SK-N-MC (cell line): ENCODE measurements around the gene APRT.

Experiments used
- EZH2 ChIP-seq: fragments of 200-600 bp; sonication (generic); IDR thresholded peaks from one replicate; pipeline ENCODE4 v1.6.1; 2017; ENCODE audit warnings: antibody characterized with exemption
- FOXP2 ChIP-seq: optimal IDR thresholded peaks from 2 replicates; pipeline ENCODE3; 2011; ENCODE audit warnings: mild to moderate bottlenecking, moderate library complexity; ENCODE audit not compliant: insufficient read depth; ENCODE audit errors: extremely low read length, control extremely low read depth
- POLR2AphosphoS5 ChIP-seq: IDR thresholded peaks from 2 replicates; pipeline ENCODE4 v1.6.1; 2012; ENCODE audit warnings: mild to moderate bottlenecking, low read depth, low read length, borderline replicate concordance

GRCh38 chr16:88819126-88819525 lies 7.4 kb upstream of the APRT start:
- TF ChIP-seq POLR2AphosphoS5 (no peak), EZH2 (no peak), FOXP2 (no peak)
